IPS-18c (cell line): ENCODE measurements around the gene NBEA.
"Not testable (repeated sequence)": the region's sequence is repeated elsewhere in the genome, so short reads cannot be mapped to it uniquely, and the experiment has no call there.

Experiments
- H3K4me3 ChIP-seq: 2 replicates; pipeline ENCODE4 v1.7.0; 2013; ENCODE audit warnings: low read depth, mild to moderate bottlenecking, low read length, moderate library complexity; ENCODE audit not compliant: insufficient read depth
- H3K9me3 ChIP-seq: one replicate; pipeline ENCODE4 v1.6.1; 2013; ENCODE audit warnings: mild to moderate bottlenecking, low read length, moderate library complexity; ENCODE audit not compliant: control insufficient read depth, insufficient read depth

The NBEA gene

GRCh38 chr13:34943436-34944273 is 1.6 kb downstream of the NBEA start:
- Histone ChIP-seq H3K9me3 (no peaks in the 10 kb centered on the region), H3K4me3 (peak overlapping the region; percentile 92)

GRCh38 chr13:34944274-34944634 is 2.2 kb downstream of the NBEA start:
- H3K9me3 ChIP-seq: no peaks in the 10 kb centered on the region
- peak overlapping the region; percentile 92; the same call in 1 of the 2 replicates for H3K4me3 ChIP-seq

DNA sequence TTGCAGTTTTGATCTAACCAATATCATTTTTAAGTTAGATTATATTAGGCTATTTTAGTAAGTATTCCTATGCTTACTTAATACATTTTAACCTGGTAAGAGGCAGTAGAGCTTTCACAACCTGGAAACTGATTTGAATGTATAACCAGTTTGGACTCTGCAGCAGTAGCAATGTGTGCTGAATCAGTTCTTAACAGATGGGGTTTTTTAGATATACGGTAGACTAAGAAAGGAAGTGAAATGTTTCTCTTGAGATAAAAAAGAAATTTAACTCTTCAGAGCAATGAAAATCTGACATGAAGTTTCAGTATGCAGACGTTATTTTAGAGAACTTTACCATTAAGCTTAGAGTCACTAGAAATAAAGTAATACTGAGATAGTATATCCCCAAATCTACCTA is 2.7 kb downstream of the NBEA start:
- Histone ChIP-seq H3K4me3 (no peak overlapping the region), H3K9me3 (no peaks in the 10 kb centered on the region)

GRCh38 chr13:34951528-34951927 is 9.5 kb downstream of the NBEA start:
- peaks cover 5% of the 10 kb centered on the region for H3K9me3 ChIP-seq
- H3K4me3 ChIP-seq: no peak overlapping the region

DNA sequence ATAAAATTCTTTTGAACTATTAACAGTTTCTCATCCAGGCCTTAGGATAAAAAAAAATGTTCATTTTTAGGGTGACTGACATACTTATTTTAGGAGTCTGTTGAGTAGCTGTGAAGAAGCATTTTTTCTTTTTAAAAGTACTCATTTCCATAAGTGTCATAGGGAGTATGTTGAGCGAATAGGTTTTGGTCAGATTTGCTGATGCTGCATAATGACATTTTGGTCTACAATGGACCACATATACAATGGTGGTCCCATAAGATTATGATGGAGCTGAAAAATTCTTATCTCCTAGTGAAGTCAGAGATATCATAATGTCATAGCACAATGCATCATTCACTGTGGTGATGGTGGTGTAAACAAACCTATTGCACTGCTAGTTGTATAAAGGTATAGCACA is 17.4 kb downstream of the NBEA start:
- Histone ChIP-seq H3K9me3 (no peaks in the 10 kb centered on the region), H3K4me3 (no peak overlapping the region)

DNA sequence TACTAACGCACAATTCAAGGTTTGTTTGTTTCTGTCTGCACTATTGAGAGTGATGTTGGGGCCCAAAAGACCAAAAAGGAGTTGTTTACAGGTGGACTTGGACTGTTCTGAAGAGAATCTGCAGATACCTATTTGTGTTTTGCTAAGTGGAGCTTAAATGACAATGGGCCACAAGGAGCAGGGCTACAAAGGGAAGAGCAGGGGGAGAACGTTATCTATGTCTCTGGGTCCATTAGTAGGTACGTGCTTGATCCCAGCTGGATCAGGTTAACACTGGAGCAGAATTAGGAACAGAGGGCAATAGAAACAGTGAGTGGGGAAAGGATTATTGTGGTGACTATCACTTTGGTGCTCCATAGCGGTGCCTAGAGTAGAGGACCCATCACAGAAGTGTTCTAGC is 22.5 kb downstream of the NBEA start:
- no peaks in the 10 kb centered on the region for H3K9me3 ChIP-seq

DNA sequence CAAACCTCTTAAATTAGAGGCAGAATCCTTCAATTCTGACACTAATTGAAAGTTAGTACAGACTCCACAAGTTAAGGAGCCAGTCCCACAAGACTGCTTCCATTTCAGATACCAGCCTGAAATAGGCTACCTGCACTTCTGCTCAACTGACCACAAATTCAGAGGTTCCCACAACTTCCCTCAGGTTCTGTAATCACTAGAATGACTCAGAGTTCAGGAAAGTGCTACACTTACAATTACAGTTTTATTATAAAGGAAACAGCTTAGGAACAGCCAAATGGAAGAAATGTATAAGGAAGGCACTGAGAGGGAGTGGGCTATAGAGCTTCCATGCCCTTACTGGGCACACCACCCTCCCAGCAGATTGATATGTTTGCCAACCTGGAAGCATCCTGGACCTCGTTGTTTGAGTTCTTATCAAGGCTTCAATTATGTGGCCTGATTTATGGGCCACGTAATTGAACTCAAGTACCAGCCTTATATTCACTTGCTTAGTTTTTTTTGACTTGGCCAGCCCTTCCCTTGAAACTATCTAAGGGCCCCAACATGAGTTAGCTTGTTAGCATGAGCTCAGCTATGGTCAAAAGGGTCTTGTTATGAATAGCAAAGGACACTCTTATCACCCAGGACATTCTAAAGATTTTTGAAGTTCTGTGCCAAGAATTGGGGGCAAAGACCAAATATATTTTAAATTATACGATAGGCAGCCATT is 25.9 kb downstream of the NBEA start:
- no peaks in the 10 kb centered on the region for H3K9me3 ChIP-seq

More for the DNA sequence above, 22.5 kb downstream of the NBEA start:
- no peak overlapping the region for H3K4me3 ChIP-seq

DNA sequence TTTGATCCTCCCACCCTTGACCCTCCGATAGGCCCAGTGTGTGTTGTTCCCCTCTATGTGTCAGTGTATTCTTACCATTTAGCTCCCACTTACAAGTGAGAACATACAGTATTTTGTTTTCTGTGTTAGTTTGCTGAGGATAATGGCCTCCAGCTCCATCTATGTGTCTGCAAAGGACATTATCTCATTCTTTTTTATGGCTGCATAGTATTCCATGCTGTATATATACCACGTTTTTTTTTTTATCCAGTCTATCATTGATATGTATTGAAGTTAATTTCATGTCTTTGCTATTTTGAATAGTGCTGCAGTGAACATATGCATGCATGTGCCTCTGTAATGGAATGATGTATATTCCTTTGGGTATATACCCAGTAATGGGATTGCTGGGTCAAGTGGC is 27.5 kb downstream of the NBEA start:
- H3K9me3 ChIP-seq, H3K4me3 ChIP-seq: not testable (repeated sequence)

More for the DNA sequence above, 25.9 kb downstream of the NBEA start:
- no peak overlapping the region for H3K4me3 ChIP-seq

DNA sequence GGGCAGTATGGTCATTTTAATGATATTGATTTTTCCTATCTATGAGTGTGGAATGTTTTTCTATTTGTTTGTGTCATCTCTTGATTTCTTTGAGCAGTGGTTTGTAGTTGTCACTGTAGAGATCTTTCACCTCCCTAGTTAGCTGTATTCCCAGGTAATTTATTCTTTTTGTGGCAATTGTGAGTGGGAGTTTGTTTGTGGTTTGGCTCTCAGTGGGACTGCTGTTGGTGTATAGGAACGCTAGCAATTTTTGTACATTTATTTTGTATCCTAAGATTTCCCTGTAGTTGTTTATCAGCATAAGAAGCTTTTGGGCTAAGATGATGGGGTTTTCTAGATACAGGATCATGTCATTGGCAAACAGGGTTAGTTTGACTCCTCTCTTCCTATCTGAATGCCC is 28.9 kb downstream of the NBEA start:
- no peaks in the 10 kb centered on the region for H3K9me3 ChIP-seq
- no peak overlapping the region for H3K4me3 ChIP-seq

DNA sequence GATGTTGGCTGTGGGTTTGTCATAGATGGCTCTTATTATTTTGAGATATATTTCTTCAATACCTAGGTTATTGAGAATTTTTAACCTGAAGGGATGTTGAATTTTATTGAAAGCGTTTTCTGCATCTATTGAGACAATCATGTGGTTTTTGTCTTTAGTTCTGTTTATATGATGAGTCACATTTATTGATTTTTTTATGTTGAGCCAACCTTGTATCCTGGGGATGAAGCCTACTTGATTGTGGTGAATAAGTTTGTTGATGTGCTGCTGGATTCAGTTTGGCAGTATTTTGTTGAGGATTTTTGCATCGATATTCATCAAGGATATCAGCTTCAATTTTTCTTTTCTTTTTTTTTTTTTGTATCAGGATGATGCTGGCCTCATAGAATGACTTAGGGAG is 29.4 kb downstream of the NBEA start:
- no peaks in the 10 kb centered on the region for H3K9me3 ChIP-seq
- no peak overlapping the region for H3K4me3 ChIP-seq

DNA sequence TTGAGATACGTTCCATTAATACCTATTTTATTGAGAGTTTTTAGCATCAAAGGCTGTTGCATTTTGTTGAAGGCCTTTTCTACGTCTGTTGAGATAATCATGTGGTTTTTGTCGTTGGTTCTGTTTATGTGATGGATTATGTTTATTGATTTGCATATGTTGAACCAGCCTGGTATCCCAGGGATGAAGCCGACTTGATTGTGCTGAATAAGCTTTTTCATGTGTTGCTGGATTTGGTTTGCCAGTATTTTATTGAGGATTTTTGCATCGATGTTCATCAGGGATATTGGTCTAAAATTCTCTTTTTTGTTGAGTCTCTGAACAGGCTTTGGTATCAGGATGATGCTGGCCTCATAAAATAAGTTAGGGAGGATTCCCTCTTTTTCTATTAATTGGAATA is 43.1 kb downstream of the NBEA start:
- not testable (repeated sequence) for H3K4me3 ChIP-seq
- H3K9me3 ChIP-seq: peaks cover 14% of the 10 kb centered on the region

DNA sequence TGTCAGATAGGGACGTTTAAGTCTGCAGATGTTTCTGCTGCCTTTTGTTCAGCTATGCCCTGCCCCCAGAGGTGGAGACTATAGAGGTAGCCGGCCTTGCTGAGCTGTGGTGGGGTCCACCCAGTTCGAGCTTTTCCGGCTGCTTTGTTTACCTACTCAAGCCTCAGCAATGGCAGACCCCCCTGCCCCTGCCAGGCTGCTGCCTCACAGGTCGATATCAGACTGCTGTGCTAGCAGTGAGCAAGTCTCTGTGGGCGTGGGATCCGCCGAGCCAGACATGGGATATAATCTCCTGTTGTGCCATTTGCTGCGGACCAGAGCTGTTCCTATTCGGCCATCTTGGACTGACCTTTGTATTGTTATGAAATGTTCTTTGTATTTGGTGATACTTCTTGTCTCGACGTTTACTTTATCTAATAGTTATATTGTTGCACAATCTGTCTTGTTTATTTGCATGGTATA is 46.3 kb downstream of the NBEA start:
- Histone ChIP-seq H3K9me3 (peaks cover 17% of the 10 kb centered on the region), H3K4me3 (no peak overlapping the region; the same call in 1 of the 2 replicates)

GRCh38 chr13:34990399-34991214 is 48.5 kb downstream of the NBEA start:
- peaks cover 17% of the 10 kb centered on the region for H3K9me3 ChIP-seq
- no peak overlapping the region for H3K4me3 ChIP-seq

DNA sequence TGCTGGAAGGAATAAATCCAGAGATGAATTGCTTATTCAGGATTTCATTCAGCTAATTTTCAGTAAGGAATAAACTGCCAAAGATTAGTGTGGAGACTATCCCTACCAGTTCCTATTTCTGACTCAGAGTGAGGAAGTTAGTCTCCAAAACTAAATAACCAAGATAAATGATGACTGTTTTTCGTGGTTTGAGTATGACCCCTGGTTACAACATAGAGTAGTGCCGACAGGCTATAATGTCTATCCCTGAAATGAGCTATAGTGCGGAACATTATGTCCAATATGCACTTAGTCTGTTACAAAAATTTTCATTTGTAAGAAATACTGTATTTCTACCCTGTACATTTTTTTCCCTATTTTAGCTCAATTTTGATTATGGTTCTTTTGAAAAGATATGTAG is 51.4 kb downstream of the NBEA start:
- Histone ChIP-seq H3K4me3 (no peak overlapping the region), H3K9me3 (peaks cover 11% of the 10 kb centered on the region)

DNA sequence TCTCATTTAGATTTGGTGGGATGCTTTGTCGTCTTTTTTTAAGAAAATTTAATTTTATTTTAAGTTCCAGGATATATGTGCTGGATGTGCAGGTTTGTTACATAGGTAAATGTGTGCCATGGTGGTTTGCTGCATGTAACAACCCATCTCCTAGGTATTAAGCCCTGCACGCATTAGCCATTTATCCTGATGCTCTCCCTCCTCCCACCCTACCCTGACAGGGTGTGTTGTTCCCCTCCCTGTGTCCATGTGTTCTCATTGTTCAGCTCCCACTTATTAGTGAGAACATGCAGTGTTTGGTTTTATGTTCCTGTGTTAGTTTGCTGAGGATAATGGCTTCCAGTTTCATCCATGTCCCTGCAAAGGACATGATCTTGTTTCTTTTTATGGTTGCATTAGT is 61.7 kb downstream of the NBEA start:
- H3K9me3 ChIP-seq, H3K4me3 ChIP-seq: not testable (repeated sequence)

DNA sequence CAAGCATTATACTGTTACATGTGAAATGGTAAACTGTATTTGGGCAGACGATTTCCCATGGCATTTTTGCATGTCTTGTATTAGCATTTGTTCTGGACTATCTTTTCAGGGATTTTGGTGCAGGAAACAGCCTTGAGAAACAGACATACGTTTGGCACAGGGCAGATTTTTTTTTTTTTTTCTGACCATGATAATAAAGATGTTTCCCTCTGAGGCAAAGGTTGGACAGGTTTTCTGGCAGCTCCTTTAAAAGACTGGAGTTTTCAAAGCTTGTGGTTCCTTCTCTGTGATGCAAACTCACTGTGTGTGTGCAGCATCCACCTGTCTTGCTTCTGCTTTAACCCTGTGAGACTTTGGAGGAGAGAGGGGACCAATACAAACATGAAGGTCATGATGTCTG is 63.0 kb downstream of the NBEA start:
- Histone ChIP-seq H3K9me3 (no peaks in the 10 kb centered on the region), H3K4me3 (no peak overlapping the region)

DNA sequence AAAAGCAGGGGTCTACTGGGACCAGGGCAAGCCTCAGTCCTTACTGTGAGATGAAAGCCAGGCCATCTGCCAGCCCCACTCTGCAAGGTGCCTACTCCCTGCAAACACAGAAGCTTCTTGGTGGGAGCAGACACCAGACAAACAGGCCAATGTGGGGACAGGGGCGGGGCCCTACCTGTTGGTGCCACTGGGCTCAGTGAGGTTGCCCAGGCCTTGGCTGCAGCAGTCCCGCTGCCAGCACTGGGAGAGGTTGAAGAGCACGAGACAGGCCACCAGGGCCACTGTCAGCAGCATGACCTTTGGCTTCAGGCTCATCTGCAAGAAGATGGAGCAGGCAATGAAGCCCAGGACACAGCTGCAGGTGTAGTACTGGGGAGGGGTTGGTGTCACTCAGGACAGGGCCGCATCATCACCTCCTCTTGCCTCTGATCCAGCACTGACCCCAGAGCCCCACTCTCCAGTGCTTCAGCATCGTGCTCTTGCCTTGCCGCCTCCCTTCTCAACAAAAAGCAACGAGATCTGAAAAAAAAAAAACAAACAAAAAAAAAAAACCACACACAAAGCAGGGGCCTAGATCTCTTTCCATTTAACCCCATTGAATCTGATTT is 72.6 kb downstream of the NBEA start:
- no peaks in the 10 kb centered on the region for H3K9me3 ChIP-seq
- H3K4me3 ChIP-seq: no peak overlapping the region
